ENCODE data around the gene MYO1F. TPM values are rescaled to one million over a fixed set of nuclear protein-coding genes. Genes with fewer than 3 reads are reported as not detected.

MYO1F gene
- total RNA-seq, 1 donor, result 80.5 TPM

GRCh38 chr19:8473648-8474476 lies 103.4 kb downstream of the MYO1F start:
- DNase-seq (ENCODE audit: low read depth in 2 of 3, low spot score in 2 of 3), result peak in 1 of 3 donors; percentile 39

Other genes starting within 250 kb of the MYO1F start
- gene KANK3, start 234.2 kb downstream of the MYO1F start, total RNA-seq, result 0.27 TPM
- gene ANGPTL4, start 213.3 kb downstream of the MYO1F start, total RNA-seq, result 0.27 TPM
- 99.4 TPM for gene RAB11B, start 187.1 kb downstream of the MYO1F start, total RNA-seq
- 103 TPM for gene MARCHF2, start 164.1 kb downstream of the MYO1F start, total RNA-seq
- gene HNRNPM, start 132.5 kb downstream of the MYO1F start, total RNA-seq, result 174 TPM
- 11.0 TPM for gene PRAM1, start 74.8 kb downstream of the MYO1F start, total RNA-seq
- gene ZNF414, start 63.3 kb downstream of the MYO1F start, total RNA-seq, result 13.7 TPM
- 34.5 TPM for gene ADAMTS10, start 33.3 kb upstream of the MYO1F start, total RNA-seq
- gene NFILZ, start 53.2 kb upstream of the MYO1F start, total RNA-seq, result not detected
- gene ACTL9, start 121.4 kb upstream of the MYO1F start, total RNA-seq, result not detected
- gene OR2Z1, start 144.2 kb upstream of the MYO1F start, total RNA-seq, result under 0.01 TPM